WTC11 (cell line): ENCODE data around the gene CACNA1C. TPM values are rescaled to one million over a fixed set of nuclear protein-coding genes. Genes with fewer than 3 reads are reported as not detected.

Source experiments
- ATAC-seq: fragments of 200-7000 bp; cut with Tn5 transposase; 2 replicates; pipeline ENCODE4 v1.10.0; 2021; ENCODE audit warnings: mild to moderate bottlenecking, moderate library complexity
- CTCF ChIA-PET: fragments of 300-600 bp; sonication (Branson Sonifier 250); formaldehyde crosslinking; loops from one replicate; lab custom pipeline; 2021; ENCODE audit warnings: antibody characterized with exemption; lab: Charles Lee
- POLR2A ChIA-PET: fragments of 350-600 bp; sonication (Branson Sonifier 250); formaldehyde crosslinking; loops from one replicate; lab custom pipeline; 2021; ENCODE audit warnings: antibody characterized with exemption; lab: Charles Lee
- DNase-seq: peaks from one replicate; pipeline ENCODE4 v3.0.0; 2021; ENCODE audit warnings: low spot score
- H3K27ac Mint-ChIP-seq: 2 replicates; pipeline ENCODE4 v1.8.0; 2021; ENCODE audit warnings: mixed read lengths
- H3K27me3 Mint-ChIP-seq: 2 replicates; pipeline ENCODE4 v1.8.0; 2021; ENCODE audit warnings: low read depth, mild to moderate bottlenecking, moderate library complexity, mixed read lengths
- H3K36me3 Mint-ChIP-seq: 2 replicates; pipeline ENCODE4 v1.8.0; 2021; ENCODE audit warnings: mixed read lengths
- H3K4me1 Mint-ChIP-seq: 2 replicates; pipeline ENCODE4 v1.8.0; 2022; ENCODE audit warnings: mixed read lengths
- H3K4me3 Mint-ChIP-seq: 2 replicates; pipeline ENCODE4 v1.8.0; 2021; ENCODE audit warnings: mild to moderate bottlenecking, moderate library complexity, mixed read lengths
- H3K9me3 Mint-ChIP-seq: 2 replicates; pipeline ENCODE4 v1.8.0; 2021; ENCODE audit warnings: mixed read lengths
- ETV6 ChIP-seq: sonication (generic); formaldehyde crosslinking; IDR thresholded peaks from 2 replicates; pipeline ENCODE4 v1.8.1; 2022; ENCODE audit warnings: mild to moderate bottlenecking, missing genetic modification reagents
- FOXK1 ChIP-seq: sonication (generic); formaldehyde crosslinking; IDR thresholded peaks from 2 replicates; pipeline ENCODE4 v1.8.0; 2022; ENCODE audit warnings: mild to moderate bottlenecking, moderate library complexity, missing genetic modification reagents
- GRHL2 ChIP-seq: fragments of 250-450 bp; sonication (Bioruptor Pico); IDR thresholded peaks from 2 replicates; pipeline ENCODE4 v1.8.0; 2022; ENCODE audit warnings: mild to moderate bottlenecking, moderate library complexity; ENCODE audit not compliant: insufficient replicate concordance, severe bottlenecking
- IRF2 ChIP-seq: sonication (generic); formaldehyde crosslinking; IDR thresholded peaks from 2 replicates; pipeline ENCODE4 v1.8.0; 2022; ENCODE audit warnings: low read depth, missing genetic modification reagents, borderline replicate concordance
- NFE2L1 ChIP-seq: sonication (generic); formaldehyde crosslinking; IDR thresholded peaks from 2 replicates; pipeline ENCODE4 v1.8.1; 2023; ENCODE audit warnings: missing genetic modification reagents
- PRRX2 ChIP-seq: fragments of 250-450 bp; sonication (Bioruptor Pico); IDR thresholded peaks from 2 replicates; pipeline ENCODE4 v1.8.0; 2021; ENCODE audit warnings: mild to moderate bottlenecking
- SOX15 ChIP-seq: fragments of 250-450 bp; sonication (Bioruptor Pico); IDR thresholded peaks from 2 replicates; pipeline ENCODE4 v1.9.0; 2021; ENCODE audit warnings: mild to moderate bottlenecking
- SP1 ChIP-seq: sonication (generic); formaldehyde crosslinking; conservative IDR thresholded peaks from 2 replicates; pipeline ENCODE4 v1.8.1; 2022; ENCODE audit warnings: missing genetic modification reagents
- TEAD1 ChIP-seq: sonication (generic); formaldehyde crosslinking; IDR thresholded peaks from 2 replicates; pipeline ENCODE4 v1.8.0; 2022; ENCODE audit warnings: mild to moderate bottlenecking, missing genetic modification reagents
- TP53 ChIP-seq: sonication (generic); formaldehyde crosslinking; IDR thresholded peaks from 2 replicates; pipeline ENCODE4 v1.8.1; 2023; ENCODE audit warnings: mild to moderate bottlenecking, missing genetic modification reagents
- ZNF232 ChIP-seq: sonication (generic); formaldehyde crosslinking; IDR thresholded peaks from 2 replicates; pipeline ENCODE4 v1.8.0; 2022; ENCODE audit warnings: mild to moderate bottlenecking, missing genetic modification reagents
- ZNF423 ChIP-seq: fragments of 250-450 bp; sonication (Bioruptor Pico); IDR thresholded peaks from 2 replicates; pipeline ENCODE4 v2.1.2; 2022; ENCODE audit warnings: mild to moderate bottlenecking, moderate library complexity
- total RNA-seq: library from RNA; stranded (reverse); gene quantifications from 3 replicates; pipeline ENCODE4 v1.2.3, GENCODE V29; 2021
- TF ChIP-seq, protein P1 (sequence below): sonication (generic); formaldehyde crosslinking; IDR thresholded peaks from 2 replicates; pipeline ENCODE4 v1.8.1; 2023; ENCODE audit warnings: mild to moderate bottlenecking, missing genetic modification reagents, borderline replicate concordance
- TF ChIP-seq, protein P2 (sequence below): fragments of 250-450 bp; sonication (Bioruptor Pico); IDR thresholded peaks from 2 replicates; pipeline ENCODE4 v1.9.0; 2021; ENCODE audit warnings: moderate library complexity, mild to moderate bottlenecking, inconsistent platforms, borderline replicate concordance
- TF ChIP-seq, protein P3 (sequence below): fragments of 250-450 bp; sonication (Bioruptor Pico); IDR thresholded peaks from 2 replicates; pipeline ENCODE4 v1.9.0; 2021; ENCODE audit warnings: mild to moderate bottlenecking
- TF ChIP-seq, protein P4 (sequence below): sonication (generic); formaldehyde crosslinking; IDR thresholded peaks from 2 replicates; pipeline ENCODE4 v1.8.1; 2022; ENCODE audit warnings: missing genetic modification reagents, borderline replicate concordance
- TF ChIP-seq, protein P5 (sequence below): sonication (generic); formaldehyde crosslinking; IDR thresholded peaks from 2 replicates; pipeline ENCODE4 v1.8.0; 2022; ENCODE audit warnings: missing genetic modification reagents
- TF ChIP-seq, protein P6 (sequence below): sonication (generic); formaldehyde crosslinking; conservative IDR thresholded peaks from 2 replicates; pipeline ENCODE4 v1.8.1; 2023; ENCODE audit warnings: mild to moderate bottlenecking, low read depth, missing genetic modification reagents, moderate library complexity

The CACNA1C gene
- total RNA-seq, 1 experiment from 2014 or later, result 1.7 TPM

DNA sequence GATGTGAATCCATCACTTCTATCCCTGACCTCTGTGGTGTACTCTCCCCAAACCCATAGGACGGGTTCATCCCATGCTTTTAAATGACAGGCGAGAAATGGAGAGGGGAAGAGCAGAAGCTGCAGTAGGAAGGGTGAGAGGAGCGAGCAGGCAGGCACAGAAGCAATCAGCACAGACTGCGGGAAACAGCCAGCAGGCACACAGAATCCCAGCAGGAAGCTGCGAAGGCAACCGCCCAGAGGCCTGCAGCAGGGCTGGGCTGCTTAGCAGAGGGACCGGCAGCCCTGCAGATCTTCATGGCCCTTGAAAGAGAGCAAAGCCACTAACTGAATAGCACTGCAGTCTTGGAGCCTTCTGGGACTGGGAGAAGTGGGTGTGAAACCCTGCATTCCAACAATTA, 455.0 kb downstream of the CACNA1C start (continued):
- TF ChIP-seq, protein P1, sequence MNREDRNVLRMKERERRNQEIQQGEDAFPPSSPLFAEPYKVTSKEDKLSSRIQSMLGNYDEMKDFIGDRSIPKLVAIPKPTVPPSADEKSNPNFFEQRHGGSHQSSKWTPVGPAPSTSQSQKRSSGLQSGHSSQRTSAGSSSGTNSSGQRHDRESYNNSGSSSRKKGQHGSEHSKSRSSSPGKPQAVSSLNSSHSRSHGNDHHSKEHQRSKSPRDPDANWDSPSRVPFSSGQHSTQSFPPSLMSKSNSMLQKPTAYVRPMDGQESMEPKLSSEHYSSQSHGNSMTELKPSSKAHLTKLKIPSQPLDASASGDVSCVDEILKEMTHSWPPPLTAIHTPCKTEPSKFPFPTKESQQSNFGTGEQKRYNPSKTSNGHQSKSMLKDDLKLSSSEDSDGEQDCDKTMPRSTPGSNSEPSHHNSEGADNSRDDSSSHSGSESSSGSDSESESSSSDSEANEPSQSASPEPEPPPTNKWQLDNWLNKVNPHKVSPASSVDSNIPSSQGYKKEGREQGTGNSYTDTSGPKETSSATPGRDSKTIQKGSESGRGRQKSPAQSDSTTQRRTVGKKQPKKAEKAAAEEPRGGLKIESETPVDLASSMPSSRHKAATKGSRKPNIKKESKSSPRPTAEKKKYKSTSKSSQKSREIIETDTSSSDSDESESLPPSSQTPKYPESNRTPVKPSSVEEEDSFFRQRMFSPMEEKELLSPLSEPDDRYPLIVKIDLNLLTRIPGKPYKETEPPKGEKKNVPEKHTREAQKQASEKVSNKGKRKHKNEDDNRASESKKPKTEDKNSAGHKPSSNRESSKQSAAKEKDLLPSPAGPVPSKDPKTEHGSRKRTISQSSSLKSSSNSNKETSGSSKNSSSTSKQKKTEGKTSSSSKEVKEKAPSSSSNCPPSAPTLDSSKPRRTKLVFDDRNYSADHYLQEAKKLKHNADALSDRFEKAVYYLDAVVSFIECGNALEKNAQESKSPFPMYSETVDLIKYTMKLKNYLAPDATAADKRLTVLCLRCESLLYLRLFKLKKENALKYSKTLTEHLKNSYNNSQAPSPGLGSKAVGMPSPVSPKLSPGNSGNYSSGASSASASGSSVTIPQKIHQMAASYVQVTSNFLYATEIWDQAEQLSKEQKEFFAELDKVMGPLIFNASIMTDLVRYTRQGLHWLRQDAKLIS (CRISPR knock-in tag), result no peak
- TF ChIP-seq, protein P2, sequence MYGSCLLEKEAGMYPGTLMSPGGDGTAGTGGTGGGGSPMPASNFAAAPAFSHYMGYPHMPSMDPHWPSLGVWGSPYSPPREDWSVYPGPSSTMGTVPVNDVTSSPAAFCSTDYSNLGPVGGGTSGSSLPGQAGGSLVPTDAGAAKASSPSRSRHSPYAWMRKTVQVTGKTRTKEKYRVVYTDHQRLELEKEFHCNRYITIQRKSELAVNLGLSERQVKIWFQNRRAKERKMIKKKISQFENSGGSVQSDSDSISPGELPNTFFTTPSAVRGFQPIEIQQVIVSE (CRISPR knock-in tag), result no peak
- TF ChIP-seq ZNF423 (CRISPR knock-in tag), result no peak
- no peak for TF ChIP-seq FOXK1 (CRISPR knock-in tag)

DNA sequence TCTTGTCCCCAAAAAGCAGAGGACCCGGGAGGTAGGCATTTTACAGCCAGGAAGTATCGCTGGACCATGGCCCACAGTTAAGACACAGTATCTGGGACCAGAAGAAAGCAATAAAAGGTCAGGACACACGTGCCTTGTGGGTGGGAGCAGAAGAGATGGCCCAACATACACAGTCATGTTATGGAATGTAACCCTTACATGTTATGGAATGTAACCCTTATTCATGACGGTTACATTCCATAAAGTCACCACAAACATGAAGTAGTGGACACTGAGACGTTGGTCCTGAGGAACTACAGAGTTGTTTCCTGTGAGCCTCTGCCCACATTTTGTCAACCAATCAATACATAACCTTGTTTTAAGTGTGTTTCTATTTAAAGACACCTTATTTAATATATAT, 456.4 kb downstream of the CACNA1C start:
- H3K4me3 Mint-ChIP-seq, result no peak overlapping the region
- POLR2A ChIA-PET, result no interaction called here
- no peak for TF ChIP-seq TP53 (CRISPR knock-in tag)
- no peak for TF ChIP-seq PRRX2 (CRISPR knock-in tag)
- TF ChIP-seq ETV6 (CRISPR knock-in tag), result no peak
- no peak for TF ChIP-seq GRHL2 (CRISPR knock-in tag)
- TF ChIP-seq, protein P3, sequence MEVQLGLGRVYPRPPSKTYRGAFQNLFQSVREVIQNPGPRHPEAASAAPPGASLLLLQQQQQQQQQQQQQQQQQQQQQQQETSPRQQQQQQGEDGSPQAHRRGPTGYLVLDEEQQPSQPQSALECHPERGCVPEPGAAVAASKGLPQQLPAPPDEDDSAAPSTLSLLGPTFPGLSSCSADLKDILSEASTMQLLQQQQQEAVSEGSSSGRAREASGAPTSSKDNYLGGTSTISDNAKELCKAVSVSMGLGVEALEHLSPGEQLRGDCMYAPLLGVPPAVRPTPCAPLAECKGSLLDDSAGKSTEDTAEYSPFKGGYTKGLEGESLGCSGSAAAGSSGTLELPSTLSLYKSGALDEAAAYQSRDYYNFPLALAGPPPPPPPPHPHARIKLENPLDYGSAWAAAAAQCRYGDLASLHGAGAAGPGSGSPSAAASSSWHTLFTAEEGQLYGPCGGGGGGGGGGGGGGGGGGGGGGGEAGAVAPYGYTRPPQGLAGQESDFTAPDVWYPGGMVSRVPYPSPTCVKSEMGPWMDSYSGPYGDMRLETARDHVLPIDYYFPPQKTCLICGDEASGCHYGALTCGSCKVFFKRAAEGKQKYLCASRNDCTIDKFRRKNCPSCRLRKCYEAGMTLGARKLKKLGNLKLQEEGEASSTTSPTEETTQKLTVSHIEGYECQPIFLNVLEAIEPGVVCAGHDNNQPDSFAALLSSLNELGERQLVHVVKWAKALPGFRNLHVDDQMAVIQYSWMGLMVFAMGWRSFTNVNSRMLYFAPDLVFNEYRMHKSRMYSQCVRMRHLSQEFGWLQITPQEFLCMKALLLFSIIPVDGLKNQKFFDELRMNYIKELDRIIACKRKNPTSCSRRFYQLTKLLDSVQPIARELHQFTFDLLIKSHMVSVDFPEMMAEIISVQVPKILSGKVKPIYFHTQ (CRISPR knock-in tag), result no peak
- TF ChIP-seq, protein P4, sequence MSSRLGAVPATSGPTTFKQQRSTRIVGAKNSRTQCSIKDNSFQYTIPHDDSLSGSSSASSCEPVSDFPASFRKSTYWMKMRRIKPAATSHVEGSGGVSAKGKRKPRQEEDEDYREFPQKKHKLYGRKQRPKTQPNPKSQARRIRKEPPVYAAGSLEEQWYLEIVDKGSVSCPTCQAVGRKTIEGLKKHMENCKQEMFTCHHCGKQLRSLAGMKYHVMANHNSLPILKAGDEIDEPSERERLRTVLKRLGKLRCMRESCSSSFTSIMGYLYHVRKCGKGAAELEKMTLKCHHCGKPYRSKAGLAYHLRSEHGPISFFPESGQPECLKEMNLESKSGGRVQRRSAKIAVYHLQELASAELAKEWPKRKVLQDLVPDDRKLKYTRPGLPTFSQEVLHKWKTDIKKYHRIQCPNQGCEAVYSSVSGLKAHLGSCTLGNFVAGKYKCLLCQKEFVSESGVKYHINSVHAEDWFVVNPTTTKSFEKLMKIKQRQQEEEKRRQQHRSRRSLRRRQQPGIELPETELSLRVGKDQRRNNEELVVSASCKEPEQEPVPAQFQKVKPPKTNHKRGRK (CRISPR knock-in tag), result no peak
- no peak for TF ChIP-seq SOX15 (CRISPR knock-in tag)
- no peak for TF ChIP-seq ZNF232 (CRISPR knock-in tag)
- TF ChIP-seq, all 79 proteins: peak for 0
- CTCF ChIA-PET, result no interaction called here
- no peak for ATAC-seq
- H3K36me3 Mint-ChIP-seq, result no peaks in the 10 kb centered on the region
- H3K4me1 Mint-ChIP-seq, result peaks cover 14% of the 10 kb centered on the region
- H3K27me3 Mint-ChIP-seq, result no peaks in the 10 kb centered on the region
- H3K27ac Mint-ChIP-seq, result no peak overlapping the region
- no peak for DNase-seq
- no peaks in the 10 kb centered on the region for H3K9me3 Mint-ChIP-seq

DNA sequence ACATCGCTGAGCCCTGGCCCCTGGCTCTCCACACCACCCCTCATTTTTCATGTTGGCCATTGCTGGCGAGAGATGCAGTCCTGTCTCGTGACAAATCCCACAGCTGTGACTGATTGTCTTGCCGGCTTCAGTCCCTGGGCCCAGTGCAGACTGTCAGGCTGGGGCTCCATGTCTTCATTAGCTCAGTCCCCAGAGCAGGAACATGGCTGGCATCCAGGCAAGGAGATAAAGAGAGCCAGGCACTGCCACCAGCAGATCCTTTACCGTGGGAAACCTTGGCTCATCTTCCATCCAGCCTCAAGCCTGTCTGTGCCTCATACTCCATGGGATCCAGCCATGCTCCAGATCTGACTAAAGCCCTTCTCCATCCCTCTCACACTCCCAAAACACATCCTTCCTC, 457.3 kb downstream of the CACNA1C start:
- H3K36me3 Mint-ChIP-seq, result no peaks in the 10 kb centered on the region
- POLR2A ChIA-PET, result no interaction called here
- no peaks in the 10 kb centered on the region for H3K27me3 Mint-ChIP-seq
- CTCF ChIA-PET, result no interaction called here
- no peaks in the 10 kb centered on the region for H3K9me3 Mint-ChIP-seq
- ATAC-seq (no peak), DNase-seq (no peak)
- H3K4me1 Mint-ChIP-seq, result peaks cover 19% of the 10 kb centered on the region
- H3K27ac Mint-ChIP-seq, result no peak overlapping the region
- no peak overlapping the region for H3K4me3 Mint-ChIP-seq
- TF ChIP-seq NFE2L1 (CRISPR knock-in tag), result no peak
- TF ChIP-seq, protein P5, sequence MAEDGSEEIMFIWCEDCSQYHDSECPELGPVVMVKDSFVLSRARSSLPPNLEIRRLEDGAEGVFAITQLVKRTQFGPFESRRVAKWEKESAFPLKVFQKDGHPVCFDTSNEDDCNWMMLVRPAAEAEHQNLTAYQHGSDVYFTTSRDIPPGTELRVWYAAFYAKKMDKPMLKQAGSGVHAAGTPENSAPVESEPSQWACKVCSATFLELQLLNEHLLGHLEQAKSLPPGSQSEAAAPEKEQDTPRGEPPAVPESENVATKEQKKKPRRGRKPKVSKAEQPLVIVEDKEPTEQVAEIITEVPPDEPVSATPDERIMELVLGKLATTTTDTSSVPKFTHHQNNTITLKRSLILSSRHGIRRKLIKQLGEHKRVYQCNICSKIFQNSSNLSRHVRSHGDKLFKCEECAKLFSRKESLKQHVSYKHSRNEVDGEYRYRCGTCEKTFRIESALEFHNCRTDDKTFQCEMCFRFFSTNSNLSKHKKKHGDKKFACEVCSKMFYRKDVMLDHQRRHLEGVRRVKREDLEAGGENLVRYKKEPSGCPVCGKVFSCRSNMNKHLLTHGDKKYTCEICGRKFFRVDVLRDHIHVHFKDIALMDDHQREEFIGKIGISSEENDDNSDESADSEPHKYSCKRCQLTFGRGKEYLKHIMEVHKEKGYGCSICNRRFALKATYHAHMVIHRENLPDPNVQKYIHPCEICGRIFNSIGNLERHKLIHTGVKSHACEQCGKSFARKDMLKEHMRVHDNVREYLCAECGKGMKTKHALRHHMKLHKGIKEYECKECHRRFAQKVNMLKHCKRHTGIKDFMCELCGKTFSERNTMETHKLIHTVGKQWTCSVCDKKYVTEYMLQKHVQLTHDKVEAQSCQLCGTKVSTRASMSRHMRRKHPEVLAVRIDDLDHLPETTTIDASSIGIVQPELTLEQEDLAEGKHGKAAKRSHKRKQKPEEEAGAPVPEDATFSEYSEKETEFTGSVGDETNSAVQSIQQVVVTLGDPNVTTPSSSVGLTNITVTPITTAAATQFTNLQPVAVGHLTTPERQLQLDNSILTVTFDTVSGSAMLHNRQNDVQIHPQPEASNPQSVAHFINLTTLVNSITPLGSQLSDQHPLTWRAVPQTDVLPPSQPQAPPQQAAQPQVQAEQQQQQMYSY (CRISPR knock-in tag), result no peak
- no peak for TF ChIP-seq TEAD1 (CRISPR knock-in tag)
- no peak for TF ChIP-seq GRHL2 (CRISPR knock-in tag)
- no peak for TF ChIP-seq IRF2 (CRISPR knock-in tag)
- TF ChIP-seq, protein P6, sequence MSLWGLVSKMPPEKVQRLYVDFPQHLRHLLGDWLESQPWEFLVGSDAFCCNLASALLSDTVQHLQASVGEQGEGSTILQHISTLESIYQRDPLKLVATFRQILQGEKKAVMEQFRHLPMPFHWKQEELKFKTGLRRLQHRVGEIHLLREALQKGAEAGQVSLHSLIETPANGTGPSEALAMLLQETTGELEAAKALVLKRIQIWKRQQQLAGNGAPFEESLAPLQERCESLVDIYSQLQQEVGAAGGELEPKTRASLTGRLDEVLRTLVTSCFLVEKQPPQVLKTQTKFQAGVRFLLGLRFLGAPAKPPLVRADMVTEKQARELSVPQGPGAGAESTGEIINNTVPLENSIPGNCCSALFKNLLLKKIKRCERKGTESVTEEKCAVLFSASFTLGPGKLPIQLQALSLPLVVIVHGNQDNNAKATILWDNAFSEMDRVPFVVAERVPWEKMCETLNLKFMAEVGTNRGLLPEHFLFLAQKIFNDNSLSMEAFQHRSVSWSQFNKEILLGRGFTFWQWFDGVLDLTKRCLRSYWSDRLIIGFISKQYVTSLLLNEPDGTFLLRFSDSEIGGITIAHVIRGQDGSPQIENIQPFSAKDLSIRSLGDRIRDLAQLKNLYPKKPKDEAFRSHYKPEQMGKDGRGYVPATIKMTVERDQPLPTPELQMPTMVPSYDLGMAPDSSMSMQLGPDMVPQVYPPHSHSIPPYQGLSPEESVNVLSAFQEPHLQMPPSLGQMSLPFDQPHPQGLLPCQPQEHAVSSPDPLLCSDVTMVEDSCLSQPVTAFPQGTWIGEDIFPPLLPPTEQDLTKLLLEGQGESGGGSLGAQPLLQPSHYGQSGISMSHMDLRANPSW (CRISPR knock-in tag), result no peak
- TF ChIP-seq SP1 (CRISPR knock-in tag), result no peak
